Measurements from ENCODE around the gene TRIM44. TPM values are rescaled to one million over a fixed set of nuclear protein-coding genes. Genes with fewer than 3 reads are reported as not detected.
"Not testable (repeated sequence)": the region's sequence is repeated elsewhere in the genome, so short reads cannot be mapped to it uniquely, and the experiment has no call there.

TRIM44 gene
- total RNA-seq, 3 donors from 2014 or later, result 43.0 to 83.6 (median 43.9) TPM

DNA sequence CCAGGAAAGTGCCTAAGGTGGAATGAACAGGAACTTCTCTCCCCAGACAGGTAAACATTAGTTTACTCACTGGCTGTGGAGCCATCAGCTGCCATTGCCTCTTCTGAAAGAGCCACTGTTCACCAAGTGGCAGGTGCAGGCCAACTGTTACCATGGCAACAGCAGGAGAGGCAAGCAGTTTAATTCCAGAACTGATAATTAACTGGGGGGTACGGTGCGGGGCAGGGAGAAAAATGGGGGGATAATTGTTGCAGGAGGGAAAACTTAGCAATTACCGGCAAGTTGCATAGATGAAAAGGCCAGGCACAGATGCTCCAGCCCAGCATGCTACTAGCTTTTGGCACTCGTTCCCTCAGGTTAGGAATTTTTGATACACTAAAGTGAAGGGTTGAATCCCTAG, 85.1 kb downstream of the TRIM44 start:
- H3K36me3 ChIP-seq (ENCODE audit: low read depth), result no peaks in the 10 kb centered on the region
- ATAC-seq, result peak; percentile 45
- intact Hi-C loops (cut with DNase I, micrococcal nuclease), result no loop called here
- no peak overlapping the region for H3K4me3 ChIP-seq
- peaks cover 3% of the 10 kb centered on the region for H3K4me1 ChIP-seq (ENCODE audit: low read depth)
- H3K9me3 ChIP-seq, result no peaks in the 10 kb centered on the region
- TF ChIP-seq, protein P1, sequence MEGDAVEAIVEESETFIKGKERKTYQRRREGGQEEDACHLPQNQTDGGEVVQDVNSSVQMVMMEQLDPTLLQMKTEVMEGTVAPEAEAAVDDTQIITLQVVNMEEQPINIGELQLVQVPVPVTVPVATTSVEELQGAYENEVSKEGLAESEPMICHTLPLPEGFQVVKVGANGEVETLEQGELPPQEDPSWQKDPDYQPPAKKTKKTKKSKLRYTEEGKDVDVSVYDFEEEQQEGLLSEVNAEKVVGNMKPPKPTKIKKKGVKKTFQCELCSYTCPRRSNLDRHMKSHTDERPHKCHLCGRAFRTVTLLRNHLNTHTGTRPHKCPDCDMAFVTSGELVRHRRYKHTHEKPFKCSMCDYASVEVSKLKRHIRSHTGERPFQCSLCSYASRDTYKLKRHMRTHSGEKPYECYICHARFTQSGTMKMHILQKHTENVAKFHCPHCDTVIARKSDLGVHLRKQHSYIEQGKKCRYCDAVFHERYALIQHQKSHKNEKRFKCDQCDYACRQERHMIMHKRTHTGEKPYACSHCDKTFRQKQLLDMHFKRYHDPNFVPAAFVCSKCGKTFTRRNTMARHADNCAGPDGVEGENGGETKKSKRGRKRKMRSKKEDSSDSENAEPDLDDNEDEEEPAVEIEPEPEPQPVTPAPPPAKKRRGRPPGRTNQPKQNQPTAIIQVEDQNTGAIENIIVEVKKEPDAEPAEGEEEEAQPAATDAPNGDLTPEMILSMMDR (IDR thresholded peaks at IDR 0.05), result no peak
- no peak for DNase-seq

DNA sequence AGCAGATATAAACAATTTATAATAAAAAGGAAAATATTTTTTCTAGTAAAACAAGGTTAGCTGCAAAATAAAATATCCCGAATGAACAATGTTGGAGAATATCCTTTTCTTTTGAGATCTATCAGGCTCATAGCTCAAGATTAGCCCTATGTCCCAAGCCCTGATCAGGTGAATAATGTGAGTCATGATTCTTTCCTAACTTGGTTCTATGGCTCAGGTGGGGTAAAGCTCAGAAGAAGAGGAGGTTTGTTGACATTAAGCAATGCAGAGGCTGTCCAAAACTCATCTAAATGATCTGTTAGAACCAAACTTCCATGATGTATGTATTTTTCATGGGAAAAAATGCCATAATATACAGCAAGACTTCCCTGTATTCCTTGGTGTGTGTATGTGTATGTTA, 86.1 kb downstream of the TRIM44 start:
- DNase-seq (no peak), ATAC-seq (no peak)
- Histone ChIP-seq H3K4me3 (no peak overlapping the region), H3K4me1 (ENCODE audit: low read depth) (peaks cover 3% of the 10 kb centered on the region), H3K36me3 (ENCODE audit: low read depth) (no peaks in the 10 kb centered on the region), H3K9me3 (no peaks in the 10 kb centered on the region)
- intact Hi-C loops (cut with DNase I, micrococcal nuclease), result no loop called here
- TF ChIP-seq, protein P1 (IDR thresholded peaks at IDR 0.05), result no peak

DNA sequence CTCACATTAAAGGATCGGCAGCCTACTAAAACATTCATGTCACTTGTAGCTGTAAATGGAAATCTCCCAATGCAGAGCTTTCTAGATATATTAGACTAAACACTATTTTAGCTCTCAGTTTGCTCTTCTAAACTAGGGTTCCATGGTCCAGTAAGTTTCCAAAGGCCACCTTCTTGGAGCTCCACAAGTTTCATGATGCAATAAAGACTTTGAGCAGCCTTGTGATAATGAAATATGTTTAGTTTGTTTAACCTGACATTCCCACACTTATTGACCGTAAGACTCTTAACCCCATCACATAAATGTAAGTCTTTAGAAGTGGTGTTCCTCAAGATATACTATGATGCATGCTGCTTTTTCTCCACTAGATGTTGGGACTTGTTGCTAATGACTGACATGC, 87.7 kb downstream of the TRIM44 start:
- no peak for ATAC-seq
- Histone ChIP-seq H3K4me3 (no peak overlapping the region), H3K36me3 (ENCODE audit: low read depth) (no peaks in the 10 kb centered on the region), H3K9me3 (no peaks in the 10 kb centered on the region), H3K4me1 (ENCODE audit: low read depth) (peaks cover 3% of the 10 kb centered on the region)
- no peak for DNase-seq
- TF ChIP-seq, protein P1 (IDR thresholded peaks at IDR 0.05), result no peak
- intact Hi-C loops (cut with DNase I, micrococcal nuclease), result no loop called here

DNA sequence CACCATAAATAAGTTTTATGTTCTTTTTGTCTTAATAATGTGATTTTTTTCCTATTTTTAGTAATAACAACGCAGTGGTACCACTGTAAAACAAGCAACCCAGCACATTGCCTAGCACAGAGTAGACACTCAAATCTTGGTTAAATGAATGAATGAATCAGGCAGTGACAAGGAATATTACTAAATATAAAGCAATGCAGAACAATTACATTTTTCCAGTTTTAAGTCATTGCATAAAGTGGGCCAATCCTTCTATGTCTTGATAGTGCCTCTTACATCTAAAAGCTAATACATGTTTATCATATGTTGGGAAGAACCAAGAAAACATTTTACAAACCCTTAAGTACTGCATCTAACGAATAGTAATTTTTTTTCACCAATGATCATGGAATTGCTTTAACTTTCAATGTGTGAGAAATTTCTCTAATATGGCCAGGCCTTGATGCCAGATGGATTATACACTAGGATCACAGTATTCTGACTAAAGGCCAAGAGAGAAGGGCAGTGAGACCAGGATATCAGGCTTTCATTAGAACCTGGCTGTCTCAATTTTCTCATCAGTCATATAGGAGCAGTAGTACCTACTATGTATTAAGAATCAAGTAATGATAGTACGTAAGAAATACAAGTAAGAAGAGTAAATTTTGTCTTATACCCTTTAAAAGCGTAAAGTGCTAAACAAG, 88.5 kb downstream of the TRIM44 start:
- no peak for DNase-seq
- no peak for ATAC-seq
- TF ChIP-seq, protein P1 (IDR thresholded peaks at IDR 0.05), result no peak
- Histone ChIP-seq H3K9me3 (no peaks in the 10 kb centered on the region), H3K4me3 (no peak overlapping the region), H3K36me3 (ENCODE audit: low read depth) (no peaks in the 10 kb centered on the region), H3K4me1 (ENCODE audit: low read depth) (peaks cover 3% of the 10 kb centered on the region)
- intact Hi-C loops (cut with DNase I, micrococcal nuclease), result no loop called here

DNA sequence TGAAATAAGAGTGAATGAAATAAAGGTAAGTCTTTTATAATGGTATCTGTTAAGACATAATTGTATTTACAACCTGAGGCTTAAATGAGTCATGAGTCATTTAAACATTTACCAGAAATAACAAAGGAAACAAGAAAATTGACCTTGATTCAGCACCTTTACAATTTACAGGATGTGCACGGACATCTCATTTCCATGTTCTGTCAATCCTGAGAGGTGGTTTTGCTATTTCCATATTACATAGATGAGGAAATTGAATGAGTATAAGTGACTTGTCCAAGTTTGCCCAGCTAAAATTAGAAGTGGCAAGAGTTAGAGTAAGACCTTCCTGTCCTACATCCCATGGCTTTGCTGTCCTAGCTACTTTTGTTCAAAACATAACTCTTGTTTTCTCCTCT, 89.1 kb downstream of the TRIM44 start:
- ATAC-seq, result peak; percentile 71
- TF ChIP-seq, protein P1 (IDR thresholded peaks at IDR 0.05), result no peak
- DNase-seq, result no peak
- Histone ChIP-seq H3K4me1 (ENCODE audit: low read depth) (peaks cover 3% of the 10 kb centered on the region), H3K4me3 (no peak overlapping the region), H3K9me3 (no peaks in the 10 kb centered on the region), H3K36me3 (ENCODE audit: low read depth) (no peaks in the 10 kb centered on the region)
- intact Hi-C loops (cut with DNase I, micrococcal nuclease), result no loop called here

DNA sequence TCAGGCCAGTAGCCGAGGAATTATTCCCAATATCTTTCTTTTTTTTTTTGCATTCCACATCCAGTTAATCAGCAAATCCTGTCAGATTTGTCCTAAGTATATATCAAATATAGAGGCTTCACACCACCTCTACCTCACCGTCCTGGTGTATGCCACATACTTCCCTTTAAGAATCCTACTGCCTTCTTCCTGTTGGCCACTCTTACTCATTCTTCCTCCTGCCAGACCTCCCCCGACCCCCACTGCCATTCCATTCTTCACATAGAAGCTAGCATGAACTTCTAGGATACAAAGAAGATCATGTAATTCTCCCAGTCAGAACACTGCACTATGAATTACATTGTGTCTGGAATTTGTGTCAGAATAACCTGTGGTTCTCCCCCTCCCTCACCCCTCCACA, 89.5 kb downstream of the TRIM44 start:
- Histone ChIP-seq H3K36me3 (ENCODE audit: low read depth) (no peaks in the 10 kb centered on the region), H3K4me1 (ENCODE audit: low read depth) (peaks cover 3% of the 10 kb centered on the region), H3K4me3 (no peak overlapping the region), H3K9me3 (no peaks in the 10 kb centered on the region)
- ATAC-seq (no peak), DNase-seq (no peak)
- intact Hi-C loops (cut with DNase I, micrococcal nuclease), result no loop called here
- TF ChIP-seq, protein P1 (IDR thresholded peaks at IDR 0.05), result no peak

DNA sequence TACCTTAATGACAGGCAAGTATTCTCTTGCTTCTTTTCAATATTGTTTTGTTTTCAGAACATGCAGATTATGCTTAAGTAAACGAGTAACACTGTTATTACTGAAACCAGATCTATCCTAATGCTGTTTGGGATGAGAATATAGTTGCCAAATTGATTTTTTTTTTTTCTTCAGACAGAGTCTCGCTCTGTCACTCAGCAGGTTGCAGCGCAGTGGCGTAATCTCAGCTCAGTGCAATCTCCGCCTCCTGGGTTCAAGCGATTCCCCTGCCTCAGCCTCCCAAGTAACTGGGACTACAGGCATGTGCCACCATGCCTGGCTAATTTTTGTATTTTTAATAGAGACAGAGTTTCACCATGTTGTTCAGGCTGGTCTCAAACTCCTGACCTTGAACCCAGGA, 91.0 kb downstream of the TRIM44 start:
- H3K4me3 ChIP-seq; H3K4me1 ChIP-seq (ENCODE audit: low read depth); DNase-seq; H3K9me3 ChIP-seq; H3K36me3 ChIP-seq (ENCODE audit: low read depth); intact Hi-C loops (cut with DNase I, micrococcal nuclease); ATAC-seq: not testable (repeated sequence)

DNA sequence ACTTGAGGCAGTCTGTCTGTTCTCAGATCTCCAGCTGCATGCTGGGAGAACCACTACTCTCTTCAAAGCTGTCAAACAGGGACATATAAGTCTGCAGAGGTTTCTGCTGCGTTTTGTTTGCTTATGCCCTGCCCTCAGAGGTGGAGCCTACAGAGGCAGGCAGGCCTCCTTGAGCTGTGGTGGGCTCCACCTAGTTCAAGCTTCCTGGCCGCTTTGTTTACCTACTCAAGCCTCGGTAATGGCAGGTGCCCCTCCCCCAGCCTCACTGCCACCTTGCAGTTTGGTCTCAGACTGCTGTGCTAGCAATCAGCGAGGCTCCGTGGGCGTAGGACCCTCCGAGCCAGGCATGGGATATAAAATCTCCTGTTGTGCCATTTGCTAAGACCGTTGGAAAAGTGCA, 97.4 kb downstream of the TRIM44 start:
- DNase-seq, result peak in 1 of 3 donors; percentile 5
- H3K9me3 ChIP-seq; H3K36me3 ChIP-seq (ENCODE audit: low read depth); H3K4me3 ChIP-seq; intact Hi-C loops (cut with DNase I, micrococcal nuclease); H3K4me1 ChIP-seq (ENCODE audit: low read depth); ATAC-seq: not testable (repeated sequence)
